ENCODE results near the gene STX8.

The STX8 gene

GRCh38 chr17:9271989-9272388 lies 303.6 kb downstream of the STX8 start:
- no peak for TF ChIP-seq REST (IDR thresholded peaks at IDR 0.05; ENCODE audit: insufficient read depth in 1 of 2, low read depth in 2 of 2, low read length in 2 of 2)
- no peak for TF ChIP-seq FOXP2 (optimal IDR thresholded peaks at IDR 0.05; ENCODE audit: borderline replicate concordance, extremely low read depth, extremely low read length, insufficient read depth)
- no peak for TF ChIP-seq SIN3A (IDR thresholded peaks at IDR 0.05; ENCODE audit: borderline replicate concordance, insufficient read depth, low read length)
- no peak for TF ChIP-seq POLR2AphosphoS5 (IDR thresholded peaks at IDR 0.05; ENCODE audit: low read depth, low read length)
- no peak for TF ChIP-seq TAF1 (IDR thresholded peaks at IDR 0.05; ENCODE audit: borderline replicate concordance, insufficient read depth, low read length)

GRCh38 chr17:9270921-9271320 lies 304.7 kb downstream of the STX8 start:
- no peak for TF ChIP-seq SIN3A (IDR thresholded peaks at IDR 0.05; ENCODE audit: borderline replicate concordance, insufficient read depth, low read length)
- no peak for TF ChIP-seq REST (IDR thresholded peaks at IDR 0.05; ENCODE audit: insufficient read depth in 1 of 2, low read depth in 2 of 2, low read length in 2 of 2)

GRCh38 chr17:9269350-9270035 lies 306.1 kb downstream of the STX8 start:
- no peak for TF ChIP-seq POLR2AphosphoS5 (IDR thresholded peaks at IDR 0.05; ENCODE audit: low read depth, low read length)
- TF ChIP-seq REST (IDR thresholded peaks at IDR 0.05; ENCODE audit: insufficient read depth in 1 of 2, low read depth in 2 of 2, low read length in 2 of 2) = no peak
- TF ChIP-seq TAF1 (IDR thresholded peaks at IDR 0.05; ENCODE audit: borderline replicate concordance, insufficient read depth, low read length) = no peak
- no peak for TF ChIP-seq SIN3A (IDR thresholded peaks at IDR 0.05; ENCODE audit: borderline replicate concordance, insufficient read depth, low read length)
- TF ChIP-seq FOXP2 (optimal IDR thresholded peaks at IDR 0.05; ENCODE audit: borderline replicate concordance, extremely low read depth, extremely low read length, insufficient read depth) = no peak

GRCh38 chr17:9268546-9268945 lies 307.1 kb downstream of the STX8 start:
- no peak for TF ChIP-seq SIN3A (IDR thresholded peaks at IDR 0.05; ENCODE audit: borderline replicate concordance, insufficient read depth, low read length)
- no peak for TF ChIP-seq POLR2AphosphoS5 (IDR thresholded peaks at IDR 0.05; ENCODE audit: low read depth, low read length)
- TF ChIP-seq TAF1 (IDR thresholded peaks at IDR 0.05; ENCODE audit: borderline replicate concordance, insufficient read depth, low read length) = no peak
- TF ChIP-seq FOXP2 (optimal IDR thresholded peaks at IDR 0.05; ENCODE audit: borderline replicate concordance, extremely low read depth, extremely low read length, insufficient read depth) = no peak
- TF ChIP-seq REST (IDR thresholded peaks at IDR 0.05; ENCODE audit: insufficient read depth in 1 of 2, low read depth in 2 of 2, low read length in 2 of 2) = no peak

GRCh38 chr17:9266697-9267117 lies 308.9 kb downstream of the STX8 start:
- TF ChIP-seq TAF1 (IDR thresholded peaks at IDR 0.05; ENCODE audit: borderline replicate concordance, insufficient read depth, low read length) = no peak
- no peak for TF ChIP-seq REST (IDR thresholded peaks at IDR 0.05; ENCODE audit: insufficient read depth in 1 of 2, low read depth in 2 of 2, low read length in 2 of 2)
- no peak for TF ChIP-seq SIN3A (IDR thresholded peaks at IDR 0.05; ENCODE audit: borderline replicate concordance, insufficient read depth, low read length)
- TF ChIP-seq FOXP2 (optimal IDR thresholded peaks at IDR 0.05; ENCODE audit: borderline replicate concordance, extremely low read depth, extremely low read length, insufficient read depth) = no peak
- TF ChIP-seq POLR2AphosphoS5 (IDR thresholded peaks at IDR 0.05; ENCODE audit: low read depth, low read length) = no peak
